Activated T-helper 1 cell treated with anti-CD3 and anti-CD28 coated beads, Interleukin-12 subunit alpha, Interleukin-12 subunit beta, Interleukin-2, Interleukin-4 antibody, amounts not matched to agents 30 ng/mL and 10 ng/mL and 1 ng/mL, durations not matched to agents 14 hours and 24 hours and 36 hours (primary cell): ENCODE measurements around the gene ERP27. TPM values are rescaled to one million over a fixed set of nuclear protein-coding genes. Genes with fewer than 3 reads are reported as not detected.

ENCODE experiments used
- total RNA-seq: library from RNA; stranded (reverse); gene quantifications from 2 replicates; pipeline ENCODE4 v1.2.3, GENCODE V29; 2022

Gene ERP27
- total RNA-seq, 1 donor from 2014 or later: 2.2 TPM

Other genes with a start within 250 kb of the ERP27 start
- gene GUCY2C, start 241.9 kb downstream of the ERP27 start, total RNA-seq: not detected in 2 replicates
- gene WBP11, start 135.1 kb downstream of the ERP27 start, total RNA-seq: 128 and 142 TPM in 2 replicates
- 2.1 and 2.2 TPM in 2 replicates for gene C12orf60, start 134.9 kb downstream of the ERP27 start, total RNA-seq
- not detected in 2 replicates for gene SMCO3, start 124.4 kb downstream of the ERP27 start, total RNA-seq
- not detected in 2 replicates for gene ART4, start 95.0 kb downstream of the ERP27 start, total RNA-seq
- not detected in 2 replicates for gene MGP, start 52.7 kb downstream of the ERP27 start, total RNA-seq
- 494 and 511 TPM in 2 replicates for gene ARHGDIB, start 23.1 kb upstream of the ERP27 start, total RNA-seq
- not detected in 2 replicates for gene PDE6H, start 34.5 kb upstream of the ERP27 start, total RNA-seq